Endothelial cell of coronary artery (primary cell): ENCODE data around the gene SERINC3. TPM values are rescaled to one million over a fixed set of nuclear protein-coding genes. Genes with fewer than 3 reads are reported as not detected.

Source experiments
- total RNA-seq: library from RNA; depleted of rRNA; stranded (reverse); fragments of >200 nt; gene quantifications from 2 replicates; pipeline ENCODE4 v1.2.3, GENCODE V29; 2014

SERINC3 gene
- 74.5 and 92.5 TPM in 2 replicates for total RNA-seq

DNA sequence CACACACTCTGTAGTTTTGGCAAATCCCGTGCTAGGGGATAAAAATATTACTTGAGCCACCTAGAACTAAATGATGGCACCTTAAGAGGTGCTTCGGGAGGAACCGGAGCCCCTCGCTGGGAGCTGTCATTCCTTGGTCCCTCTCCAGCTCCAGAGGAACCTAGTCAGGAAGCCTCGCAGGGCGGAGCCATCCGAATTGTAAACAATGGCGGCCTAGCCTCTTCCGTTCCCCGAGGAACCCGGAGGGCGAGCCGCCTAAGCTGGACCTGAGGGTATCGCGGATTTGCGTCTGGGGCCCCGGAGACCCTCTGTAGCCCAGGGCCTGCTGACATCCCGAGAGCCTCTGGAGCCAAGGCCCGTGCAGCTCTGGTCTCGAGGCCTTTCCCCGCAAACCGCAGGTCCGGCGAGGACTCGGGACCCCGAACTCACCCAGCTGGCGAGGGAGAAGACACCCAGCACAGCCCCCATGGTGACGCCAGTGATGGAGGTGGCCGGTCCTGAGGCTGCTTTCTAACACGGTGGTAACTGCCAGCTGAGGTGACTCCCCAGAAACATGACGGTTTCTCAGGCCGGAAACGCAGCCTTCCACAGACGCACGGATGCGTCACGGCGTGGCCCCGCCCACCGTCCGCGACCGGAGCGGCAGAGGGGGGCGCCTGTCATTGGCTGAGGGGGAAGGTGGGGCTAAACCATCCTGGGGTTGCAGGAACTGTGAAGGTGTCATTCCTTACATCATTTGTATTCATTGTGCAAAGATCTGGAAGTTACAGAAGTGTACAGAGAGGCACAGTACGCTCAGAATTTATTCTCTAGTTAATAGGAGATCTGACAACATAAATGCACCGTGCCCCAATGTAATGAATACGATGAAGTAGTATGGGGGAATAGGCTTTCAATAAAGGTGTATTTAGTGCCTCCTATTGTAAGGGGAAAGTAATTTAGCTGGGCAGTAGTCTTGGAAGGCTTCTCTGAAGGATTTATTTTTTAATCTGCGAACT lies at the start of gene SERINC3:
SERINC3 (minus strand) TSS at position 587 of the 998 bp plus-strand sequence; CDS start at position 468, 119 bp downstream.

GRCh38 chr20:44475694-44476560 lies 45.9 kb downstream of the SERINC3 start, which contains the start of gene TTPAL:
TSS of gene TTPAL (plus strand) at chr20:44475874. CDS start at chr20:44480000, 4,126 bp downstream.

Other genes with a start within 250 kb of the SERINC3 start
- gene FITM2, start 210.9 kb downstream of the SERINC3 start, total RNA-seq: 5.3 and 7.1 TPM in 2 replicates
- gene R3HDML, start 185.0 kb downstream of the SERINC3 start, total RNA-seq: not detected in 2 replicates
- gene HNF4A, start 166.4 kb downstream of the SERINC3 start, total RNA-seq: not detected in 2 replicates
- 3.7 and 4.9 TPM in 2 replicates for gene TTPAL, start 46.2 kb downstream of the SERINC3 start, total RNA-seq
- 91.2 and 240 TPM in 2 replicates for gene PKIG, start 60.5 kb upstream of the SERINC3 start, total RNA-seq
- gene ADA, start 129.6 kb upstream of the SERINC3 start, total RNA-seq: 27.7 and 28.2 TPM in 2 replicates
- 0.09 and 0.66 TPM in 2 replicates for gene CCN5, start 193.3 kb upstream of the SERINC3 start, total RNA-seq
- 0.09 TPM in 1 of 2 replicates, not detected in the other for gene KCNK15, start 223.8 kb upstream of the SERINC3 start, total RNA-seq